Measurements from ENCODE around the gene KCNMB1.

GRCh38 chr5:170330568-170331054 is 58.6 kb downstream of the KCNMB1 start:
- TF ChIP-seq EZH2 (IDR thresholded peaks at IDR 0.05) (no peak), CTCF (IDR thresholded peaks at IDR 0.05) (no peak)

Data from neural progenitor cell (in vitro differentiated cells).